Body of pancreas (tissue), 4 donors: ENCODE results near the gene FOXO1. TPM values are rescaled to one million over a fixed set of nuclear protein-coding genes. Genes with fewer than 3 reads are reported as not detected.

Experiments used
- ATAC-seq: fragments of 150-250 bp; one replicate; pipeline ENCODE4 v1.9.1; 2016
- DNase-seq, 4 donors: peaks; one replicate each; pipeline ENCODE4 v3.0.0-alpha.2; 2019
- H3K27ac ChIP-seq, 4 donors: fragments of 200-600 bp; sonication (generic); 1 replicate in 3 of 4; 2 replicates in 1 of 4; pipeline versions ENCODE4 v1.5.1 to v1.6.1; 2016 to 2019; ENCODE audit warnings: mild to moderate bottlenecking in 1 of 4, mixed read lengths in 1 of 4, moderate library complexity in 1 of 4
- H3K27me3 ChIP-seq, 2 donors: fragments of 200-600 bp; sonication (generic); one replicate each; pipeline ENCODE4 v1.6.0; 2016; ENCODE audit warnings: mild to moderate bottlenecking in 1 of 2
- H3K36me3 ChIP-seq, 2 donors: fragments of 200-600 bp; sonication (generic); replicated peaks in 1 of 2; 2 replicates each; pipeline ENCODE4 v1.5.1; 2016; ENCODE audit warnings: low read depth in 2 of 2; ENCODE audit not compliant: insufficient read depth in 1 of 2
- H3K4me1 ChIP-seq: fragments of 200-600 bp; sonication (generic); one replicate; pipeline ENCODE4 v1.6.0; 2016
- H3K4me3 ChIP-seq, 2 donors: fragments of 200-600 bp; sonication (generic); 1 replicate in 1 of 2; 2 replicates in 1 of 2; pipeline ENCODE4 v1.5.1; 2016 to 2019
- H3K9me3 ChIP-seq, 3 donors: fragments of 200-600 bp; sonication (generic); 1 replicate in 2 of 3; 2 replicates in 1 of 3; pipeline ENCODE4 v1.5.1; 2016
- POLR2A ChIP-seq, 3 donors: fragments of 450-650 bp; IDR thresholded peaks; one replicate each; pipeline ENCODE4 v1.6.1; 2016; ENCODE audit warnings: antibody characterized with exemption in 3 of 3, mild to moderate bottlenecking in 2 of 3
- WGBS, 2 donors: methylation state at CpG; one replicate each; pipeline ENCODE4 v1.1.5; 2017; 5-methylcytosine and 5-hydroxymethylcytosine counted together
- intact Hi-C: fragments of 100-400 bp; cut with DNase I; formaldehyde crosslinking; loops from one replicate; pipeline ENCODE4 v1.15.1; 2023
- total RNA-seq, 2 donors: library from RNA; depleted of rRNA; stranded (reverse); fragments of >200 nt; gene quantifications; one replicate each; pipeline ENCODE4 v1.1.0, GENCODE V29; 2016
- TF ChIP-seq, protein P1 (sequence below), 7 experiments: fragments of 450-650 bp in 4 of 7; fragments of 200-600 bp in 3 of 7; sonication (generic) in 3 of 7; IDR thresholded peaks; one replicate each; pipeline ENCODE4 v1.5.1; 2016 to 2019; ENCODE audit warnings: antibody characterized with exemption in 7 of 7

FOXO1 gene
- total RNA-seq, 2 donors from 2014 or later, result 24.1 to 51.1 TPM

DNA sequence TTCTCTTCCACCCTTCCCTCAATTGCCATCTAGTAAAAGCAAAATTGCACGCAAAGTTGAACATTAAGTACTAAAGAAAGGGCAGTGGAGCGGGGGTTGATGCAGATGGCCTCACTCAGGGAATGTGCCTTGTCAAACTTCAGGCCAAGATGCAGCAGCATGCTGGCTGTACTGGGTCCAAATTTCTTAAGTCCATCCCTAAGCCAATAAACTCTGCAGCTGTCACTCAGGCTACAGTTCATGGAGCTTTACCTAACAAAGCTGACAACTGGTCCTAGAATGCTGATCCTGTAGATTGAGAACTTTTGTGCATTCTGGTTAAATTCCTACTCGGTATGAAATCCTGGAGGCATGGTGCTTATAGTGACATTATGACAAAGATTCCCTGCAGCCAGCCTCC lies 88.4 kb downstream of the FOXO1 start:
- no peak for DNase-seq
- H3K4me1 ChIP-seq, result peaks cover 49% of the 10 kb centered on the region

DNA sequence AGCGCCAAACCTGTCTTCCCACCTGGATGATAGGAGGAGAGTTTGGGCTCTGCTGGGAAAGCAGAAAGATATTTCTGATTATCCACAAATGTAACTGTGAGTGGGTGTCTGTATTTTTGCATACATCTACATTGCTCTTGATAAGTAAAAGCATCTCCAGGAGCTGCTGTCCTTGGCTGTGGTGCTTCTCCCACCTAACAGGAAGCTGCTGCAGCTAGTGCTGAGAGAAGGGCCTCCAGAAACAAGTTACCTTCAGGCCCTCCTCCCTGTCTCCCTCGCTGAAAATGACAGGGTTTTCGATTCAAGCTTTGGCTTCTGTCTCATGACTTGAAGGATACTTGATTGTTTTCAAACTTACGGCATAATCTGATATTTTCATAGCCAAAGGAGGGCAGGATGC lies 90.1 kb downstream of the FOXO1 start:
- intact Hi-C loops, result no loop called here
- ATAC-seq, result no peak
- Histone ChIP-seq H3K27ac (no peak overlapping the region), H3K4me1 (peaks cover 44% of the 10 kb centered on the region), H3K36me3 (no peaks in the 10 kb centered on the region), H3K9me3 (no peaks in the 10 kb centered on the region), H3K27me3 (no peaks in the 10 kb centered on the region), H3K4me3 (no peak overlapping the region)
- 74 to 76% methylated on average over 4 of the region's 4 CpGs for WGBS, 2 donors
- TF ChIP-seq, protein P1, sequence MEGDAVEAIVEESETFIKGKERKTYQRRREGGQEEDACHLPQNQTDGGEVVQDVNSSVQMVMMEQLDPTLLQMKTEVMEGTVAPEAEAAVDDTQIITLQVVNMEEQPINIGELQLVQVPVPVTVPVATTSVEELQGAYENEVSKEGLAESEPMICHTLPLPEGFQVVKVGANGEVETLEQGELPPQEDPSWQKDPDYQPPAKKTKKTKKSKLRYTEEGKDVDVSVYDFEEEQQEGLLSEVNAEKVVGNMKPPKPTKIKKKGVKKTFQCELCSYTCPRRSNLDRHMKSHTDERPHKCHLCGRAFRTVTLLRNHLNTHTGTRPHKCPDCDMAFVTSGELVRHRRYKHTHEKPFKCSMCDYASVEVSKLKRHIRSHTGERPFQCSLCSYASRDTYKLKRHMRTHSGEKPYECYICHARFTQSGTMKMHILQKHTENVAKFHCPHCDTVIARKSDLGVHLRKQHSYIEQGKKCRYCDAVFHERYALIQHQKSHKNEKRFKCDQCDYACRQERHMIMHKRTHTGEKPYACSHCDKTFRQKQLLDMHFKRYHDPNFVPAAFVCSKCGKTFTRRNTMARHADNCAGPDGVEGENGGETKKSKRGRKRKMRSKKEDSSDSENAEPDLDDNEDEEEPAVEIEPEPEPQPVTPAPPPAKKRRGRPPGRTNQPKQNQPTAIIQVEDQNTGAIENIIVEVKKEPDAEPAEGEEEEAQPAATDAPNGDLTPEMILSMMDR (IDR thresholded peaks at IDR 0.05), result no peak
- no peak for TF ChIP-seq POLR2A (IDR thresholded peaks at IDR 0.05)
- DNase-seq, result no peak

More for the DNA sequence above, 88.4 kb downstream of the FOXO1 start:
- Histone ChIP-seq H3K36me3 (no peaks in the 10 kb centered on the region), H3K27ac (no peak overlapping the region), H3K9me3 (no peaks in the 10 kb centered on the region), H3K27me3 (no peaks in the 10 kb centered on the region), H3K4me3 (no peak overlapping the region)
- TF ChIP-seq, protein P1 (IDR thresholded peaks at IDR 0.05), result no peak
- no peak for TF ChIP-seq POLR2A (IDR thresholded peaks at IDR 0.05)
- WGBS, 2 donors, result 83 to 94% methylated on average over 3 of the region's 3 CpGs
- intact Hi-C loops, result no loop called here
- no peak for ATAC-seq

DNA sequence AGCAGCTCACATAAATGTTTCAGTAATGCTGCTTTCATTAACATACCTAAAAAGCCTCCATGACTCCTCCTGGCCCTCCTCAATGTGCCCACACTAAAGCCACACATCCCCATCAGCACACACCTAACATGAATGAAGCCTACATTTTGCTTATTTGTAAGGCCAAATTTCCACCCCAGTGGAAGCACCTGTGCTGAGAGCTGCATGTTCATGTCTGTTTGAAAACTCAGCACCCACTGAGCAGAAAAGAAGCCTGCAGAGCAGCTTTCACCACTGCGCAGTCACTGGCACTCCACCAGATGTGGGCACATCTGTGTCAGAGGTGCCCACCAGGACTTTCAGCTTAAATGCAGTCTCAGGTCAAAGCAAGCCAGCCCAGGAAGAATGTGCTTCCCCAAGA lies 93.5 kb downstream of the FOXO1 start:
- ATAC-seq (no peak), DNase-seq (no peak)
- H3K4me1 ChIP-seq, result peaks cover 34% of the 10 kb centered on the region
- H3K36me3 ChIP-seq, result no peaks in the 10 kb centered on the region
- 89 to 94% methylated on average over 1 of the region's 1 CpG for WGBS, 2 donors
- TF ChIP-seq POLR2A (IDR thresholded peaks at IDR 0.05), result no peak
- TF ChIP-seq, protein P1 (IDR thresholded peaks at IDR 0.05), result no peak
- no peak overlapping the region for H3K4me3 ChIP-seq
- no peaks in the 10 kb centered on the region for H3K9me3 ChIP-seq
- intact Hi-C loops, result no loop called here
- H3K27me3 ChIP-seq, result no peaks in the 10 kb centered on the region
- H3K27ac ChIP-seq, result no peak overlapping the region

DNA sequence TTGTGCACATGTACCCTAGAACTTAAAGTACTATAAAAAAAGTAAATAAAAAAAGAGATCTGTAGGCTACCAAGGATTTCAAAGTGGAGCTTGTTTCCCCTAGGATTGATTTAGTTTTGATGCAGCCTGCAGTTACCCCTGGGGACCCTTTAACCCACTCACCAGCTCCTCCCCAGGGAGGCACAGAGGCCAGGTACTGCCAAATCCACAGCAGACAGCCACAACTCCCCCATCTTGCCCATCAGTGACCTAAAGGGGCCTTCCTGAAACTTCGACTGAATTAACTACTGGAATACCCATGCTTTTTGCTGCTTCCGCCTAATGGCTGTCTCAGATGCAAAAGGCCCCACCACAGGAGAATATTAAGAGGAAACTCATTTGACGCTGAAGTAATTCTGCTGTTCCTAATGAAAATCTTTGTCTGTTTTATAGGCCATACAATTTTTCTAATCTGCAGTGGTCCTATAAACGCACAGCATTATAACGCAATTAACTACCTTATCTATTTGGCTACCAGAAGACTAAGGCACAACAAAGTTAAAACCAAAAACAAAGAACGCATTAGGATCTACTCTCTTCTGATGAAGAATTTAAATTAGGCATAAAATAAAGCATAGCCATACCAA lies 95.0 kb downstream of the FOXO1 start:
- Histone ChIP-seq H3K4me3 (no peak overlapping the region), H3K9me3 (no peaks in the 10 kb centered on the region), H3K27ac (no peak overlapping the region), H3K27me3 (no peaks in the 10 kb centered on the region), H3K36me3 (no peaks in the 10 kb centered on the region), H3K4me1 (peaks cover 31% of the 10 kb centered on the region)
- ATAC-seq (no peak), DNase-seq (no peak)
- TF ChIP-seq, protein P1 (IDR thresholded peaks at IDR 0.05), result no peak
- no peak for TF ChIP-seq POLR2A (IDR thresholded peaks at IDR 0.05)
- intact Hi-C loops, result no loop called here
- WGBS, 2 donors, result 82 to 83% methylated on average over 6 of the region's 6 CpGs

DNA sequence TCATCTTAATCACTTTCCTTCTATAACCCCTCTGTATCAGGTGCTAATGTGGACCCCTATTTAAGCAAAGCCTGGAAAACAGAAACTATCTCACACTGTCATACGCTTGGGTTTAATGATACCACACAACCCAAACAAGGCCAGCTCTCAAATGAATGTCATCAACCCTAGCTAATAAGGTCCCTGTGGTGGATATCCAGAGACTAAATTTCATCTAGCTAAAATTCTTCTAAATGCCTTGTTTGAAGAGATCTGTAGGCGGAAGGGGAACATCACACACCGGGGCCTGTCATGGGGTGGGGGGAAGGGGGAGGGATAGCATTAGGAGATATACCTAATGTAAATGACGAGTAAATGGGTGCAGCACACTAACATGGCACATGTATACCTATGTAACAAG lies 95.5 kb downstream of the FOXO1 start:
- ATAC-seq, result no peak
- Histone ChIP-seq H3K27ac (no peak overlapping the region), H3K27me3 (no peaks in the 10 kb centered on the region), H3K4me3 (no peak overlapping the region), H3K36me3 (no peaks in the 10 kb centered on the region), H3K4me1 (peaks cover 36% of the 10 kb centered on the region), H3K9me3 (no peaks in the 10 kb centered on the region)
- WGBS, 2 donors, result 87 to 97% methylated on average over 4 of the region's 4 CpGs
- TF ChIP-seq, protein P1 (IDR thresholded peaks at IDR 0.05), result no peak
- TF ChIP-seq POLR2A (IDR thresholded peaks at IDR 0.05), result no peak
- no peak for DNase-seq
- intact Hi-C loops, result no loop called here
